Activated T-cell treated with anti-CD3 and anti-CD28 coated beads, Interleukin-2, amount 50 U/mL, for 48 hours (primary cell): ENCODE data around the gene SCNN1G.
"Not testable (repeated sequence)": the region's sequence is repeated elsewhere in the genome, so short reads cannot be mapped to it uniquely, and the experiment has no call there.

Experiments
- DNase-seq, 2 experiments: peaks; one replicate each; pipeline ENCODE4 v3.0.0-alpha.2; 2020

The SCNN1G gene

DNA sequence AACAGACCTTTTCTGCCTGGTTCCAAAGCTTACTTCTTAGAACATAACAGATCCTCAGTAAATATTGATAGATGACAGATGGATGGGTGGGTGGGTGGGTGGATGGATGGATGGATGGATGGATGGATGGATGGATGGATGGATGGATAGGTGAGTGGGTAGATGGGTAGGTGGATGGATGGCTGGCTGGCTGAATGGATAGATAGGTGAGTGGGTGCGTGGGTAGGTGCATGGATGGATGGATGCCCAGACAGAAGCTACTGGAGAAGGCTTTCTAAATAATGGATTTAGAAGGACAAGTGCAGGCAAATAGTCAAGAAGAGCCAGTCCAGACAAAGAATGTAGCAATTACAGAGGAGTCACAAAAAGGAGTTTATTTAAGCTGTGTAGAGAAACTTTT lies 19.6 kb downstream of the SCNN1G start:
- no peak for DNase-seq

DNA sequence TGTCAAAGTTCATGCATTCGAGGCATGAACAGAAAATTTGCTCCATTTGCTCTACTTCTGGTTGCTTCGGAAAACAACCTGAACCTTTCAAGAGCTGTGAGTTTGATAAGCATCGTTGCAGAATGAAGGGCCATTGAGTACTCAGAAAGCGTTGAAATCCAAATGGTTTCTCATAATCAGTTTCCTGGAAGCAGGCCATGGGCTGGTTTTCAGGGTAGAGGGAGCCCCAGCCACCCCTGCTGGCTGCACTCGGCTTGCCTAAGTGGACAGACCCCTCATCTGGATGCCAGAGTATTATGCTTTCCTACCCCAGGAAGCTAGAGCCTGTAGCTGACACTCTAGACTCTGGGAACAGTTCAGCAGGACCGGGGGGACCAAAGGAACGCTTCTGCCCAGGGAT lies 24.4 kb downstream of the SCNN1G start:
- DNase-seq, result no peak

DNA sequence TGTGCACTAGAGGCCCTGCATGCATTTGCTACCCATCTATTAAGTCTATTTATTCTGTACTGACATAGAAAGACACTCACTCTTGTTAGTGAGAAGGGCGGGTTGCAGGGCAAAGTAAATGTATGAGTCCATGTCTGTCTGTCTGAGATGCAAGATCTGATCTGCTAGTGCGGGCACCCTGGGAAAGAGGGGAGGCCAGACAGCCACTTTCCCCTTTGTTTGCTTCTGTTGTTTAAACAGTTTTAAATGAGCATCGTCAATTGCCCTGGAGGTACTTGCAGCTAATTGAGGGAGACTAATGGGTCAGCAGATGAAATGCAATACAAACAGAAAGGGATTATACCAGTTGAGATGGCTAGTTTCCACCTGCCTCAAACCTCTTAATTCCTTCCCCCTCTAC lies 24.9 kb downstream of the SCNN1G start:
- no peak for DNase-seq

DNA sequence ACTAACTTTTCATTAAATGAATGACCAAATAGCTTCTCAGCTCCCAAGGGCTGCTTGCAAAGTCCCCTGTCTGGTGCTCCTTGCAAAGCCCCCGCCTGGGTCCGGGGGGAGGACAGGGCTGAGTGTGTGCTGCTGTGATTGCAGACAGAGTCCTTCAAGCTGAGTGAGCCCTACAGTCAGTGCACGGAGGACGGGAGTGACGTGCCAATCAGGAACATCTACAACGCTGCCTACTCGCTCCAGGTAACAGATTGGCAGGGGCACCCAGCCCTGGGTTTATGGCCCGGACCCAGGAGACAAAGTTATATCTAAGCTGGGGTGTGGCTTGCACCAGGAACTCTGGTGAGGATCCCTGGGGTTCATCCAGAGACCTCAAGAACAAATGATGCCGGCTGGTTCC lies 27.1 kb downstream of the SCNN1G start:
- no peak for DNase-seq

DNA sequence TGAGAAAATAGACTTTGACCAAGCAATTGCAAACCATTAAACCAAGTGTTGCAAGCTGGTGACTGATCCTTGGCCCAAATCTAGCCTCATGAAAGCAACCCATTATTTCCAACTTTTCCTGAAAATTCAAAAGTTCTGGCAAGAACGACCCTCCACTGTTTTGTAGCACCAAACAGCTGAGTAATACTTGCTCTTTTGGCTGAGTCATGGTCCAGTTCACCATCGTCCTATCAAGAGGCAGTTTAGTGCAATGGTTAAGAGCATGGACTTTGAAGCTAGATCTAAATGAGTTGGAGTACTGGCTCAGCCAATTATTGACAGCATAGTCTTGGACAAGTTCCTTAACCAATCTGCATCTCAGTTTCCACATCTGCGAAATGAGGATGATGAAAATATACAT lies 31.3 kb downstream of the SCNN1G start:
- DNase-seq, result no peak

DNA sequence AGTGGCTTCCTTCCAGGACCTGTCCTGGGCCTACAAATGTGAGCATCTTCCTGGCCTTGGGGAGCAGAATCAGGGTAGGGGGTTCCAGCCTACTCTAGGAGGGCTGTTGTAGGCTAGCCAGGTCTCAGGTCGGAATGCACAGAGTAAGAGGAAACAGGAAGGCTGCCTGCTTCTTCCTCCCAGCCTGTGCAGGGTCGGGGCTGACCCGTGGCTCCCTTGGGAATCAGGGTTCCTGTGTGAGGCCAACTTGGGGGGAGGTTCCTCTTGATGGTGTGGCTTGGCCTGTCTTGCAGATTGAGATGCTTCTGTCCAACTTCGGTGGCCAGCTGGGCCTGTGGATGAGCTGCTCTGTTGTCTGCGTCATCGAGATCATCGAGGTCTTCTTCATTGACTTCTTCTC lies 32.3 kb downstream of the SCNN1G start:
- no peak for DNase-seq

DNA sequence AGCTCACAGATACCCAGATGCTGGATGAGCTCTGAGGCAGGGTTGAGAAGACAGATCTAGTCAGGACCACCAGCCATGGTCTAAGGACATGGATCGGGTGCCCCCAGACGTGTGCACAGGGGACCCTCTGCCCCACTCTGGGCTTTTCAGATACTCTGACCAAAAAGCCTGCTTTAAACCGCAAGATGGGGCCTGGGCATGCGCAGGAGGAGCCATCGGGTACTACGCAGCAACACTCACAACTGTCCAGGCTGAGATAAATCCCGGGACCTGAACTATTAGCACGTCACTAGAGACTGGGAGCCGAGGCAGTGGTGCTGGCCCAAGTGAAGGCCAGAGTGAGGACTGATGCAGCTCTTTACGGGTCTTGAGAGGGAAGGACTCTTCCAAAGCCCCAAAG lies 32.9 kb downstream of the SCNN1G start:
- DNase-seq, result no peak

DNA sequence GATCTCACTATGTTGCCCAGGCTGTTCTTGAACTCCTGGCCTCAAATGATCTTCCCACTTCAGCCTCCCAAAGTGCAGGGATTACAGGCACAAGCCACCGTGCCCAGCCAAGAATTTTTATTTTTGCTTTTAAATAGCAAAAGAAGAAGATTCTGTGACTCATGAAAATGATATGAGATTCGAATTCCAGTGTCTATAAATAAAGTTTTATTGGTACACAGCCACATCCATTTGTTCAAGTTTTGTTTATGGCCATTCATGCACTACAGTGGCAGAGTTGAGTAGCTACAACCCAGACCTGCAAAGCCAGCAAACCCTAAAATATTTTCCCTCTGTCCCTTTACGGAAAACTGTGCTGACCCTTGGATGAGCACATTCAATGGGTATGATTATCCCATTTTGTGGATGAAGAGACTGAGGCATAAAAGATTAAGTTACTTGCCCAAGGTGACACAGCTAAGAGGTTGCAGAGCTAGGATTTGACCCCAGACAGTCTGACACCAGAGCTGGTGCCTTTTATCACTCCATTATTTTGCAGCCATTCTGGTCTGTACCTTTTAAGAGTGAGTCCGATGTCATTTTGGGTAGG lies 34.2 kb downstream of the SCNN1G start:
- DNase-seq, result no peak

DNA sequence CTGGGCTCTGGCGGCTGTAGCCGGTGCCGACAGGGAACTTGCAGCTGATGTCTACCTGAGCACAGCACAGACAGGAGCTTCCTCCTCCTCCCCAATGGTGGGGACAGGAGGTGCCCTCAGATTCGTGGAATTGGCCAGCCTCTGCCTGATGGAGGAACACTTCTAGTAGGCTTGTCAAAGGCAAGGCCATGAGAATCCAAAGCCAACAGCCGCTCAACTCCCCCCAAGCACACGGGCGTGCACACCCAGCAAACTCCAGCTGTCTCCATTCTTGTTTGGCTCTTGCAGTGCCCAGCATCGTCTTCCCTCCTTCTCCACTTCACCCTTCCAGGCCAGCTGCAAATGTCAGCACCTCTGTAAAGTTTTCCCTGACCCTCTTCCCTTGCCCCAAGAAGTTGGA lies 35.1 kb downstream of the SCNN1G start:
- DNase-seq, result no peak

DNA sequence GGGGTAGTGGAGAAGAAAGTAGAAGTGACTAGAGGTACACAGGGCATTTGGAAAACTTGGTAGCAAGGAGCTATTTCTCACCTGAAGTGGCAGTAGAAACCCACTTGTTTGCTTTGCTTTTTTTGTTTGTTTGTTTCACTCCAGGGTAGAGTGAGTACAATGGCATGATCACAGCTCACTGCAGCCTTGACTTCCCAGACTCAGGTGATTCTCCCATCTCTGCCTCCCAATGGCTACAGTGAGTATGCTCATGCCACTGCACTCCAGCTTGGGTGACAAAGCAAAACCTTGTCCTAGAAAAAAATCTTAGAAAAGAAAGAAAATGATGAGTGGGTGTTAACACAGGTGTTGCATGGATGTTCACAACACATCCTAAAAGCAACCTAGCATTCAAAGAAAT lies 40.4 kb downstream of the SCNN1G start:
- no peak for DNase-seq

DNA sequence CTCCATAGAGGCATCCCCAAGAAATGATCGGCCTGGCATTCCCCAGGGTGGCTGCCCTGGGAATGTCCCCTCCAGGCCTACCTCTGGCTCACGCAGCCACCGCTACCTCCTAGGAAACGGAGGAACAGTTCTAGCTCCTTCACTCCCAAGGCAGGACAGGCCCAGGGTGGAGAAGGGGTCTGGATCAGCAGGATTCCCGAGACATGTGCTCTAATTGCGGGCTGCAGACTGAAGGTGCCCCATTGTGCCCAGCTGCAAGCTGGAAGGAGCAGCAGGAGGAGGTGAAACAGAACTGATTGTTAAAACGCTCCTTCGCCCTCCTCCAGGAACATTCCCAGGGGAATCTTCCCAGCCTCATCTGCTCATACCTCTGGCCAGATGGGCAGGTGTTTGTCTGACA lies 40.8 kb downstream of the SCNN1G start:
- no peak for DNase-seq

DNA sequence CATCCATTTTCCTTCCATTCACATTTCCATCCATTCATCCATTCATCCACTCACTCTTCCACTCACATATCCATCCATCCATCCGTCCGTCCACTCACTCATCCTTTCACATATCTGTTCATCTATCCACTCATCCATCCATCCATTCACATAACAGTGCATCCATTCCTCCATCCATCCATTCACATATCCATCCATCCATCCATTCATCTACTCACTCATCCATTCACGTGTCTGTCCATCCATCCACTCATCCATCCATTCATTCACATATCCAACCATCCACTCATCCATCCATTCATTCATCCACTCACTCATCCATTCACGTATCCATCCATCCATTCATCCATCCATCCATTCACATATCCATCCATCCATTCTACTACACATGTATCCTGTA lies 42.6 kb downstream of the SCNN1G start:
- DNase-seq, result no peak

DNA sequence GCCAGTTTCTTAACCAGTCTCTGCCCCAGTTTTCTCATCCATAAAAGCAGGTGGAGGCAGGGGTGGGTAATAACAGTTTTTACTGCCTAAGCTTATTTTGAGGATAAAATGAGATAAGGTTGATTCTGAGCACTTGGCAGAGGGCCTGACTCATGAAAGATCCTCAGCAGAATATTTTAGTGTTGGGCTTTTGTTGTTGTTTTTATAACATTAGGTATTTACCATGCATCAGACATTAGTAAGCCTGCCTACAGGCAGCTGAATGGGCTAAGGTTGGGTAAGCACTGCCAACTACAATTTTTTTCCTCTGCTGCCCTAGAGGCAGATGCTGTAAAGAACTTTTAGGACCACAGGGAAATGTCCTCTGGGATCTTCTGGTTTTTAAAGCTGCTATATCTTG lies 43.1 kb downstream of the SCNN1G start:
- DNase-seq, result no peak

DNA sequence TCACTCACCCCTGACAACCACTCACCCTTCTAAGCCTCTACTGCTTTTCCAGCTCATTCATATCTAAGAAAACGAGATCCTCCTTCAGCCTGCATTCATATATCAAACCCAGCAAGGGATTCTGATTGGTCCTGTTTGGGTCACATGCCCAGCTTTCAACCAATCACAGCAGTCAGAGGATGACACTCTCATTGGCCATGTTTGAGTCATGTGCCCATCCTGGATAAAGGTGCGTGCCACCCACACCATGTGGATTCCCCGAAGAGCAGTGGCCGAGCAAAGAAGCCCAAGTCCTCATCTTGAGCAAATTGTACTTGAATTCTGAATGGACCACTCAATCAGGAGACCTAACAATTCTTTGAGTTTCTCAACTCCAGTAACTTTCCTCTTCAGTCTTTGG lies 45.0 kb downstream of the SCNN1G start:
- no peak for DNase-seq

DNA sequence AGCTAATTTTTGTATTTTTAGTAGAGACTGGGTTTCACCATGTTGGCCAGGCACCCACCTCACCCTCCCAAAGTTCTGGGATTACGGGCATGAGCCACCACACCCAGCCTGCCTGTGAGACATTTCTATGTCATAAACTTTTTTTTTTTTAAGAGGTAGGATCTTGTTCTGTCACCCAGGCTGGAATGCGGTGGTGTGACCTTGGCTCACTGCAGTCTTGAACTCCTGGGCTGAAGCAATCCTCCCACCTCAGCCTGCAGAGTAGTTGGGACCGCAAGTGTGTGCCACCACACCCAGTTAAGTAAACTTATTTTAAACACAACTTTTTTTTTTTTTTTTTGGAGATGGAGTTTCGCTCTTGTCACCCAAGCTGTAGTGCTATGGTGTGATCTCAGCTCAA lies 47.2 kb downstream of the SCNN1G start:
- DNase-seq, result no peak

DNA sequence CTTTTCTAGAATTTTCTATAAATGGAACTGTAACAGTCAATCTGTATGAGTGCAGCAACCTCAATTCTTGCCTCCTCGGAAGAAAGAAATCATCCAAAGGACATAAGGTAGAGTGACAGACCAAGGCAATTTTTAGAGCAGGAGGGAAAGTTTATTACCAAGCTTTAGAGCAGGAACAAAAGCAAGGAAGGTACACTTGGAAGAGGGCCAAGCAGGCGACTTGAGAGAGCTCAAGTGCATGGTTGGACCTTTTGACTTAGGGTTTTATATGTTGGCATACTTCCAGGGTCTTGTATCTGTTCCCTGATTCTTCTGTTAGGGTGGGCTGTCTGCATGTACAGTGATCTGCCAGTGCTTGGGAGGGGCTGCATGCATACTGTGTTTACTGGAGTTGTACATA lies 50.3 kb downstream of the SCNN1G start:
- no peak for DNase-seq

DNA sequence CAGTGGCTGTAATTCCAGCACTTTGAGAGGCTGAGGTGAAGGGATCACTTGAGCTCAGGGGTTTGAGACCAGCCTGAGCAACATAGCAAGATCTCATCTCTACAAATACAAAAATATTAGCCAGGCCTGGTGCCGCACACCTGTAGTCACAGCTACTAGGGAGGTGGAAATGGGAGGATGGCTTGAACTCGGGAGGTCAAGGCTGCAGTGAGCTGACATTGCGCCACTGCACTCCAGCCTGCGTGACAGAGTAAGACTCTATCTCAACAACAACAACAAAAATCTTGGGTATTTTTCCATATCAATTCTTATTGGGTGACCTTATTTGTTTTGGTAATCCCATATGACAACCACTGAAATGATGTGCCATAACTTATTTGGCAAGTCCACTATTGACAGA lies 52.6 kb downstream of the SCNN1G start:
- no peak for DNase-seq

DNA sequence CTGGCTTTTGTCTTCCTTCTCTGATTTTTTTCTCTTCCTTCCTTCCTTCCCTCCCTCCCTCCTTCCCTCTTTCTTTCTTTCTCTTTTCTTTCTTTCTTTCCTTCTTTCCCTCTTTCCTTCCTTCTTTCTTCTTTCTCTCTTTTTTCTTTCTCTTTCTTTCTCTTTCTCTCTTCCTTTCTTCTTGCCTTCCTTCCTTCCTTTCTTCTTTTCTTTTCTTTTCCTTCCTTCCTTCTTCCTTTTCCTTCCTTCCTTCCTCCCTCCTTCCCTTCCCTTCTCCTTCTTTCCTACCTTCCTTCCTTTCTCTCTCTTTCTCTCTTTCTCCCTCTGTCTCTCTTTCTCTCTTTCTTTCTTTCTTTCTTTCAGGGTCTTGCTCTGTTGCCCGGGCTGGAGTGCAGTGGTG lies 54.4 kb downstream of the SCNN1G start:
- DNase-seq, result no peak

DNA sequence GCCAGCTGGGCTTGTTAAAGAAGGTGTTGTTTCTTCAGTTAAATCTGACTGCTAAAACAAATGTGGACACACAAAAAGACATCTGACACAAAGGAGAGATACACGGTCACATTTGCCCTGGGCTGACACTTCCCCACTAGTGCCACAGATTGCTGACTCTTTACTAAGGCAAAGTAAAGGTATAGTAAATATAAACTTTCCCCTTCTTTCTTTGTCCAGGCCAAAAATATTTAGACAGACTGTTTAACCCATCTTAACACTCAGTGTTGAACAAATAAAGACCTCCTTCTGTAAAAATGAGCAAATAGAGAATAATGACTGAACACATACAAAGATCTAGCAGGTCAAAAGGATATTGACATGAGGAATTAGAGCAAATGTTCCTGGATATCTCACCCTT lies 58.4 kb downstream of the SCNN1G start:
- no peak for DNase-seq

DNA sequence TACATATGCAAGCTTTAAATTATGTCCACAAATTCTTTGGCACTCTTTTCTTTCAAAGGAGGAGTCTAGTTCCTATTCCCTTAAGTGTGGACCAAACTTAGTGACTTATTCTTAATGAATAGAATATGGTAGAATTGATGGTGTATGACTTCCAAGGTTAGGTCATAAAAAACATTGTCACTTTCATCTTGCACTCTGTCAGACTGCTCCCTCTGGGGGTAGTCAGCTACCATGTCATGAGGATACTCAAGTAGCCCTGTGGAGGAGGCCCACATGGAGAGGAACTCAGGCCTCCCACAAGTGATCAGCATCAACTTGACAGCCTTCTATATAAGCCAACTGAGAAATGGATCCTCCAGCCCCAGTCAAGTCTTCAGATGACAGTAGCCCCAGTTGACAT lies 61.6 kb downstream of the SCNN1G start:
- no peak for DNase-seq

DNA sequence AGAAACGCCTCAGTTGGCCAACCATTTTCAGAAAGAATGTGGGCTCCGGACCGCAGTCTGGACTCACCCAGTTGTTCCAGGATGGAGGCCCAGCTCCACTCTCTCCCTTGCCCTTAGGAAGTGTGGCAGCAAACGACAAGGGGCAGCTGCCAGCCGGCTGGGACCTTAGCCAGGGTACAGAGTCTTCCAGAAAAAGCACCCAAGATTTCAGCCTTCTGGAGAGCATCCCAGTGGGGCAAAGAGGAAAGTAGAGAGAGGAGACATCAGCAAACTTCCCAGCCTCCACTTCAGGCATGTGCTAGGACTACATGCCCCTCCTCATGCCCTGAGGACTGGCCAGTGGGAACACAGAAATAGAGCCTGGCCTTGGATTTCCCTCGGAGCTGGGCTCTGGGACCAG lies 62.7 kb downstream of the SCNN1G start:
- DNase-seq, result no peak

DNA sequence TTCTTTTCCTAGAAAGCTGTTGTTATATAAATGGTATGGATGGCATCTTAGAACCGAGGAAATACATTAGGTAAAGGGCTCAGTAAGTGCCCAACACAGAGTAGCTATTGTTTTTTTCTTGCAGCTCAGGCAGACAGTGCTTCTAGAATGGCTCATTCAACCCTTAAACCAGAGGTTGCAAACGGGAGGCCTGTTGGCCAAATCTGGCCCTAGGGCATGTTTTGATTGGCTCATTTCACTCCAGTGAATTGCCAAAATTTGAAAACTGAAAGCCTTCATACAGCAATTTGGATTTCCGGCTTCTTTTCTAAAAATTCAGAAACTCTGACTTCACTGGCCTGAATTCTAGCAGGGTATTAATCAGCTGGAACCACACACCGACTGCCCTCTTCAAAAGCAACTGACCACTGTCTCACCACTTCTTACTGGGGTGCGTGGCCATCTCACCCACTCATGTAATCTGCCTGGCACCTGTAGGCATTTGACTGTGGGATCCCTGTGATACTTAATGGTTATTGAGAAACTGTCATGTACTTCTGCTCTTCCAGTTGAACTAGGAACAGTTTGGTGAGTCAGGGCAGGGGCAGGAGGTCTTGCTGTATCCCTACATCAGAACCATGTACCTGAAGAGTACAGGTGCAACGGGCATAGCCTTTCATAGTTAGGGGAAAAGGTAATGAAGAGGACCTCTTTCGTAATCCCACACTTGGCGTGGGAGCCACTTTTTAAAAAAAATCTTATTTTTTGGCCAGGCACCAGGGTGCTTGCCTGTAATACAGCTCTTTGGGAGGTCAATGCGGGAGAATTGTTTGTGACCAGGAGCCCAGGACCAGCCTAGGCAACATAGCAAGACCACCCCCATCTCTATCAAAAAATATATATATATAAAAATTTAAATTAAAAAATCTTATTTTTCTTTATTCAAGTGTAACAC lies 66.0 kb downstream of the SCNN1G start:
- DNase-seq, result no peak

DNA sequence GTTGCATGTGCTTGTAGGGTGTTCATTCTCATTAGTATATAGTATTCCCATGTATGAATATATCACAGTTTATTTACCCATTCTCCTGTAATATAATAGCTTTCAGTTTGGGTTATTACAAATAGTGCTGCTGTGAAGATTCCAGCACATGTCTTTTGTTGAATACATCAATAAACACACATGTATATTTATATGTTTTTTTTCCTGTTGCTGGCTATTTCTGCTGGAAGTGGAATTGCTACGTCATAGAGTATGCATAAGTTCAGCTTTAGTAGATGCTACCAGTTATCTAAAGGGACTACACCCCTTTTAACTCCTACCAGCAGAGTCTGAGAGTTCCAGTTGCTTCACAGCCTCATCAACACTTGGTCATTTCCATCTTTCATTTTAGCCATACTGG lies 67.3 kb downstream of the SCNN1G start:
- no peak for DNase-seq

DNA sequence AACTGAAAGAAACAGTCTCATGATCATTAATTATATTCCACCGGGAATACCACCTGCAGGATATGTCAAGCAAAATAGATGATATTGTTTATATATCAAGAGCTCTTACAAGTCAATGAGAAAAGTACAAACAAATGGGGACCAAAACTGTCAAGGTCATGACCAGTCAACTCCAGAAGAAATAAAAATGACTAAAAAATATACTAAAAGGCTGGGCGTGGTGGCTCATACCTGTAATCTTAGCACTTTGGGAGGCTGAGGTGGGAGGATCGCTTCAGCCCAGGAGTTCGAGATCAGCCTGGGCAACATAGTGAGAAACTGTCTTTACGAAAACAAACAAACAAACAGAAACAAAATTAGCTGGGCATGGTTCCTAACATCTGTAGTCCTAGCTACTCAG lies 69.8 kb downstream of the SCNN1G start:
- DNase-seq, result no peak

DNA sequence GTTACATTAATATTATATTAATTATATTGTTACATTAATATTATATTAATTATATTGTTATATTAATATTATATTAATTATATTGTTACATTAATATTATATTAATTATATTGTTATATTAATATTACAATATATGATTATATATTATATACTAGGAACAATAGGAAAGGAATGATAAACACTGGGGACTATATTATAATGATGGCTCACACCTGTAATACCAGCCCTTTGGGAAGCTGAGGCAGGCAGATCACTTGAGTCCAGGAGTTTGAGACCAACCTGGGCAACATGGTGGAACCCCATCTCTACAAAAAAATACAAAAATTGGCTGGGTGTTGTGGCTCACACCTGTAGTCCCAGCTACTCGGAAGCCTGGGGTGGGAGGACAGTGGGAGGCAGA lies 71.1 kb downstream of the SCNN1G start:
- DNase-seq, result not testable (repeated sequence)
